Measurements from ENCODE around the gene SNRNP70. TPM values are rescaled to one million over a fixed set of nuclear protein-coding genes. Genes with fewer than 3 reads are reported as not detected.

Gene SNRNP70
- total and polyA plus RNA-seq, 2 of the 13 experiments (the other 11 are each of a cell fraction or from before 2014, with no cell fraction given) = 150 to 210 TPM

GRCh38 chr19:49114630-49115363 is 29.5 kb downstream of the SNRNP70 start (continued):
- TF ChIP-seq XRCC5 (optimal IDR thresholded peaks at IDR 0.05; ENCODE audit: low read length) (peak; percentile 22), ZNF235 (CRISPR knock-in tag; IDR thresholded peaks at IDR 0.05; ENCODE audit: borderline replicate concordance) (no peak), ERF (CRISPR knock-in tag; IDR thresholded peaks at IDR 0.05) (no peak), IRF9 (CRISPR knock-in tag; IDR thresholded peaks at IDR 0.05; ENCODE audit: borderline replicate concordance) (peak; percentile 70; the same call in 1 of the 2 replicates), ZNF274 (CRISPR knock-in tag; IDR thresholded peaks at IDR 0.05) (no peak), KDM1A (CRISPR knock-in tag; IDR thresholded peaks at IDR 0.05) (no peak), AGO2 (optimal IDR thresholded peaks at IDR 0.05; ENCODE audit: low read depth, low read length) (peak; percentile 36), HIC2 (CRISPR knock-in tag; IDR thresholded peaks at IDR 0.05; ENCODE audit: low read depth) (no peak), FOXK1 (CRISPR knock-in tag; IDR thresholded peaks at IDR 0.05; ENCODE audit: borderline replicate concordance, low read depth) (peak; percentile 34; the same call in 1 of the 2 replicates), SALL1 (CRISPR knock-in tag; IDR thresholded peaks at IDR 0.05) (0 out of 2 replicates have a peak, but pooled peaks have one; percentile 31), MZF1 (CRISPR knock-in tag; IDR thresholded peaks at IDR 0.05; ENCODE audit: borderline replicate concordance) (peak; percentile 72; the same call in 1 of the 2 replicates), HOXA3 (CRISPR knock-in tag; IDR thresholded peaks at IDR 0.05) (0 out of 2 replicates have a peak, but pooled peaks have one; percentile 23), GABPA (IDR thresholded peaks at IDR 0.05; ENCODE audit: low read depth, low read length) (no peak), GABPA (CRISPR knock-in tag; IDR thresholded peaks at IDR 0.05; ENCODE audit: low read depth) (peak; percentile 43), KMT2B (CRISPR knock-in tag; IDR thresholded peaks at IDR 0.05) (peak; percentile 36; the same call in 1 of the 2 replicates), SOX6 (IDR thresholded peaks at IDR 0.05) (no peak), SOX6 (CRISPR knock-in tag; IDR thresholded peaks at IDR 0.05) (no peak; the same call in 1 of the 2 replicates), TAF1 (CRISPR knock-in tag; IDR thresholded peaks at IDR 0.05) (peak; percentile 9; the same call in 1 of the 2 replicates), ZSCAN29 (CRISPR knock-in tag; conservative IDR thresholded peaks at IDR 0.05) (no peak), GABPB1 (CRISPR knock-in tag; IDR thresholded peaks at IDR 0.05) (peak; percentile 69), THAP11 (CRISPR knock-in tag; IDR thresholded peaks at IDR 0.05) (peak; percentile 96), ZNF414 (CRISPR knock-in tag; IDR thresholded peaks at IDR 0.05) (no peak), ZNF333 (CRISPR knock-in tag; IDR thresholded peaks at IDR 0.05; ENCODE audit: borderline replicate concordance) (0 out of 2 replicates have a peak, but pooled peaks have one; percentile 38), NR3C1 (CRISPR knock-in tag; IDR thresholded peaks at IDR 0.05) (no peak), ZNF34 (CRISPR knock-in tag; IDR thresholded peaks at IDR 0.05; ENCODE audit: borderline replicate concordance) (0 out of 2 replicates have a peak, but pooled peaks have one; percentile 34), MXD1 (CRISPR knock-in tag; IDR thresholded peaks at IDR 0.05) (no peak; the same call in 1 of the 2 replicates), BRCA1 (CRISPR knock-in tag; IDR thresholded peaks at IDR 0.05) (no peak), SPEN (CRISPR knock-in tag; IDR thresholded peaks at IDR 0.05; ENCODE audit: low read depth) (peak; percentile 14; the same call in 1 of the 2 replicates)
